BE2C (cell line): ENCODE data around the gene SH3GLB2.

Source experiments
- DNase-seq: peaks from one replicate; pipeline ENCODE4 v3.0.0-alpha.2; 2020
- H3K27me3 ChIP-seq: fragments of 250-450 bp; sonication (Bioruptor Pico); 2 replicates; pipeline ENCODE4 v1.5.1; 2020; ENCODE audit warnings: mild to moderate bottlenecking
- H3K36me3 ChIP-seq: fragments of 250-450 bp; sonication (Bioruptor Pico); 2 replicates; pipeline ENCODE4 v1.5.1; 2020; ENCODE audit warnings: mild to moderate bottlenecking
- H3K4me1 ChIP-seq: fragments of 250-450 bp; sonication (Bioruptor Pico); 2 replicates; pipeline ENCODE4 v1.5.1; 2020
- H3K4me3 ChIP-seq: 2 replicates; pipeline ENCODE4 v1.5.1; 2011; ENCODE audit warnings: low read depth, low read length
- H3K9me3 ChIP-seq: fragments of 250-450 bp; sonication (Bioruptor Pico); 2 replicates; pipeline ENCODE4 v1.5.1; 2020
- CTCF ChIP-seq: IDR thresholded peaks from 2 replicates; pipeline ENCODE4 v1.5.1; 2012; ENCODE audit warnings: mild to moderate bottlenecking, low read depth, low read length

Gene SH3GLB2

GRCh38 chr9:129068110-129068509, 40.0 kb upstream of the SH3GLB2 start:
- TF ChIP-seq CTCF: no peak
- H3K36me3 ChIP-seq: peaks cover 13% of the 10 kb centered on the region
- no peak for DNase-seq
- no peak overlapping the region for H3K4me3 ChIP-seq
- peaks cover 16% of the 10 kb centered on the region for H3K4me1 ChIP-seq
- H3K27me3 ChIP-seq: no peaks in the 10 kb centered on the region
- no peaks in the 10 kb centered on the region for H3K9me3 ChIP-seq

- TF ChIP-seq CTCF: no peak
- Histone ChIP-seq H3K4me1 (peaks cover 8% of the 10 kb centered on the region), H3K27me3 (no peaks in the 10 kb centered on the region), H3K9me3 (no peaks in the 10 kb centered on the region), H3K4me3 (no peak overlapping the region), H3K36me3 (peaks cover 9% of the 10 kb centered on the region)
- DNase-seq: no peak
Measured at GRCh38 chr9:129064499-129064908, 36.4 kb upstream of the SH3GLB2 start.

GRCh38 chr9:129063061-129063460, 34.9 kb upstream of the SH3GLB2 start:
- DNase-seq: no peak
- TF ChIP-seq CTCF: no peak
- H3K27me3 ChIP-seq: no peaks in the 10 kb centered on the region
- H3K36me3 ChIP-seq: peaks cover 9% of the 10 kb centered on the region
- H3K9me3 ChIP-seq: no peaks in the 10 kb centered on the region
- no peak overlapping the region for H3K4me3 ChIP-seq
- H3K4me1 ChIP-seq: no peaks in the 10 kb centered on the region

- H3K36me3 ChIP-seq: peaks cover 11% of the 10 kb centered on the region
- no peak for TF ChIP-seq CTCF
- H3K27me3 ChIP-seq: no peaks in the 10 kb centered on the region
- H3K9me3 ChIP-seq: no peaks in the 10 kb centered on the region
- H3K4me1 ChIP-seq: no peaks in the 10 kb centered on the region
- no peak for DNase-seq
- no peak overlapping the region for H3K4me3 ChIP-seq
Measured at GRCh38 chr9:129060991-129061390, 32.9 kb upstream of the SH3GLB2 start.

- DNase-seq: no peak
- no peak overlapping the region for H3K4me3 ChIP-seq
- no peaks in the 10 kb centered on the region for H3K27me3 ChIP-seq
- TF ChIP-seq CTCF: no peak
- H3K36me3 ChIP-seq: peaks cover 7% of the 10 kb centered on the region
- no peaks in the 10 kb centered on the region for H3K4me1 ChIP-seq
- H3K9me3 ChIP-seq: no peaks in the 10 kb centered on the region
Measured at GRCh38 chr9:129059796-129060785, 32.0 kb upstream of the SH3GLB2 start.
